SK-N-SH (cell line): ENCODE data around the gene PTGIS. TPM values are rescaled to one million over a fixed set of nuclear protein-coding genes. Genes with fewer than 3 reads are reported as not detected.

Source experiments
- CTCF ChIA-PET: fragments of 300-600, 350-600 bp; formaldehyde crosslinking; extraction: SDS; loops from one replicate; lab custom pipeline; 2021; lab: Yijun Ruan, JAX
- POLR2A ChIA-PET: fragments of 350-600 bp; sonication (Branson Sonifier 250); formaldehyde crosslinking; extraction: SDS; loops from one replicate; lab custom pipeline; 2020; ENCODE audit warnings: antibody characterized with exemption, inconsistent platforms; lab: Yijun Ruan, JAX
- DNase-seq: peaks from one replicate; pipeline ENCODE4 v3.0.0; 2012
- H2AFZ ChIP-seq: fragments of 200-600 bp; sonication (generic); 2 replicates; pipeline ENCODE4 v1.8.1; 2016; ENCODE audit warnings: antibody characterized with exemption, mild to moderate bottlenecking, low read depth
- H3F3A ChIP-seq: fragments of 200-600 bp; sonication (generic); replicated peaks from 2 replicates; pipeline ENCODE3; 2016; ENCODE audit warnings: antibody characterized with exemption, mild to moderate bottlenecking; ENCODE audit not compliant: insufficient read depth
- H3K27ac ChIP-seq, 2 experiments: fragments of 200-500 bp in 1 of 2; fragments of 200-600 bp in 1 of 2; sonication (Bioruptor generic) in 1 of 2; sonication (generic), shearing (Covaris generic) in 1 of 2; 2 replicates each; pipeline versions ENCODE4 v1.5.1 to v1.6.1; 2014 to 2016; ENCODE audit warnings: low read depth in 2 of 2, inconsistent platforms in 1 of 2, low read length in 1 of 2, mild to moderate bottlenecking in 1 of 2, mixed read lengths in 1 of 2
- H3K27me3 ChIP-seq: fragments of 200-600 bp; sonication (generic), shearing (Covaris generic); 2 replicates; pipeline ENCODE4 v1.6.1; 2016; ENCODE audit warnings: mixed run types; ENCODE audit not compliant: insufficient read depth
- H3K36me3 ChIP-seq, 2 experiments: fragments of 200-500 bp in 1 of 2; fragments of 200-600 bp in 1 of 2; sonication (Bioruptor generic) in 1 of 2; sonication (generic) in 1 of 2; replicated peaks in 1 of 2; 2 replicates each; pipeline versions ENCODE3 to v1.5.1; 2014 to 2016; ENCODE audit warnings: low read length in 1 of 2, mild to moderate bottlenecking in 1 of 2; ENCODE audit not compliant: insufficient read depth in 2 of 2, control insufficient read depth in 1 of 2
- H3K4me1 ChIP-seq, 2 experiments: fragments of 200-500 bp in 1 of 2; fragments of 200-600 bp in 1 of 2; sonication (Bioruptor generic) in 1 of 2; sonication (generic), shearing (Covaris generic) in 1 of 2; 2 replicates each; pipeline versions ENCODE4 v1.5.1 to v1.6.1; 2014 to 2016; ENCODE audit warnings: low read depth in 1 of 2, low read length in 1 of 2, mixed run types in 1 of 2; ENCODE audit not compliant: insufficient read depth in 2 of 2, control insufficient read depth in 1 of 2
- H3K4me2 ChIP-seq: fragments of 200-600 bp; sonication (generic), shearing (Covaris generic); 2 replicates; pipeline ENCODE4 v1.6.1; 2017; ENCODE audit warnings: mixed run types
- H3K4me3 ChIP-seq, 2 experiments: fragments of 200-500 bp in 1 of 2; fragments of 200-600 bp in 1 of 2; sonication (Bioruptor generic) in 1 of 2; sonication (generic), shearing (Covaris generic) in 1 of 2; 2 replicates each; pipeline versions ENCODE4 v1.5.1 to v1.8.1; 2014 to 2016; ENCODE audit warnings: low read depth in 2 of 2, inconsistent platforms in 1 of 2, low read length in 1 of 2, mild to moderate bottlenecking in 1 of 2, mixed read lengths in 1 of 2, moderate library complexity in 1 of 2
- H3K79me2 ChIP-seq: fragments of 200-600 bp; sonication (generic); 2 replicates; pipeline ENCODE4 v1.8.1; 2017; ENCODE audit warnings: mild to moderate bottlenecking; ENCODE audit not compliant: insufficient read depth
- H3K9ac ChIP-seq: fragments of 200-600 bp; sonication (generic); 2 replicates; pipeline ENCODE4 v1.6.1; 2017; ENCODE audit warnings: mixed run types
- H3K9me2 ChIP-seq: fragments of 200-600 bp; sonication (generic); 2 replicates; pipeline ENCODE4 v1.6.1; 2017; ENCODE audit warnings: mixed run types
- H3K9me3 ChIP-seq: fragments of 200-600 bp; sonication (generic); 2 replicates; pipeline ENCODE4 v1.6.1; 2017; ENCODE audit warnings: mixed run types, mild to moderate bottlenecking, moderate library complexity
- H4K20me1 ChIP-seq: fragments of 200-600 bp; sonication (generic); 2 replicates; pipeline ENCODE4 v1.6.1; 2017; ENCODE audit warnings: mild to moderate bottlenecking, mixed run types; ENCODE audit not compliant: insufficient read depth
- ELF1 ChIP-seq: IDR thresholded peaks from 2 replicates; pipeline ENCODE4 v1.4.0; 2012
- EP300 ChIP-seq, 2 experiments: IDR thresholded peaks; 2 replicates each; pipeline versions ENCODE4 v1.4.0 to v1.6.1; 2012; ENCODE audit warnings: borderline replicate concordance in 1 of 2, low read depth in 1 of 2, low read length in 1 of 2
- EZH2phosphoT487 ChIP-seq: fragments of 200-600 bp; sonication (generic); IDR thresholded peaks from 2 replicates; pipeline ENCODE4 v1.6.1; 2017; ENCODE audit warnings: low read depth, mixed run types, mild to moderate bottlenecking, antibody characterized with exemption, moderate library complexity, borderline replicate concordance
- FOXJ3 ChIP-seq: sonication (generic); formaldehyde crosslinking; IDR thresholded peaks from 2 replicates; pipeline ENCODE4 v1.5.1; 2020; ENCODE audit warnings: mild to moderate bottlenecking, missing genetic modification reagents
- FOXM1 ChIP-seq: IDR thresholded peaks from 2 replicates; pipeline ENCODE4 v1.4.0; 2012; ENCODE audit warnings: low read depth, mild to moderate bottlenecking
- JUND ChIP-seq: IDR thresholded peaks from 2 replicates; pipeline ENCODE4 v1.4.0; 2012
- MEF2A ChIP-seq: IDR thresholded peaks from 2 replicates; pipeline ENCODE4 v1.4.0; 2012; ENCODE audit warnings: low read depth, borderline replicate concordance
- PBX3 ChIP-seq: IDR thresholded peaks from 2 replicates; pipeline ENCODE4; 2012
- POLR2AphosphoS5 ChIP-seq: IDR thresholded peaks from 2 replicates; pipeline ENCODE4 v1.6.1; 2012; ENCODE audit warnings: low read depth, low read length
- RFX5 ChIP-seq: IDR thresholded peaks from 2 replicates; pipeline ENCODE4 v1.6.1; 2012; ENCODE audit warnings: mild to moderate bottlenecking, improper control_type of control experiment, low read length
- RXRA ChIP-seq: IDR thresholded peaks from 2 replicates; pipeline ENCODE4 v1.4.0; 2012; ENCODE audit warnings: low read depth, mild to moderate bottlenecking, borderline replicate concordance
- SIN3A ChIP-seq: IDR thresholded peaks from 2 replicates; pipeline ENCODE4 v1.6.1; 2012; ENCODE audit warnings: low read depth, mild to moderate bottlenecking, low read length, moderate library complexity, borderline replicate concordance
- SMC3 ChIP-seq: IDR thresholded peaks from 2 replicates; pipeline ENCODE4 v1.6.1; 2012; ENCODE audit warnings: low read depth, low read length, improper control_type of control experiment
- TAF1 ChIP-seq: IDR thresholded peaks from 2 replicates; pipeline ENCODE4 v1.6.1; 2012; ENCODE audit warnings: low read depth, mild to moderate bottlenecking, low read length, moderate library complexity, borderline replicate concordance
- TEAD4 ChIP-seq: IDR thresholded peaks from 2 replicates; pipeline ENCODE4 v1.4.0; 2012; ENCODE audit warnings: mild to moderate bottlenecking, borderline replicate concordance; ENCODE audit not compliant: insufficient read depth
- YY1 ChIP-seq: IDR thresholded peaks from 2 replicates; pipeline ENCODE4 v1.4.0; 2012; ENCODE audit warnings: low read depth, mild to moderate bottlenecking
- ZBTB33 ChIP-seq: IDR thresholded peaks from 2 replicates; pipeline ENCODE4 v1.4.0; 2012; ENCODE audit warnings: low read depth, borderline replicate concordance
- WGBS: methylation state at CpG from one replicate; pipeline ENCODE4 v1.1.6; 2017; ENCODE audit warnings: low lambda C conversion rate; 5-methylcytosine and 5-hydroxymethylcytosine counted together
- polyA plus RNA-seq, 3 experiments: library from polyadenylated mRNA; depleted of rRNA; stranded (reverse); fragments of >200 nt; gene quantifications; 2 replicates each; pipeline ENCODE4 v1.2.3, GENCODE V29; 2012
- TF ChIP-seq, protein P1 (sequence below): IDR thresholded peaks from 2 replicates; pipeline ENCODE4 v1.6.1; 2012; ENCODE audit warnings: mild to moderate bottlenecking, low read depth, low read length, moderate library complexity
- TF ChIP-seq, protein P2 (sequence below): IDR thresholded peaks from 2 replicates; pipeline ENCODE4 v1.4.0; 2012; ENCODE audit warnings: low read depth, borderline replicate concordance

PTGIS gene
- polyA plus RNA-seq, 1 of the 3 experiments (the other 2 are of a cell fraction): 1.0 TPM

GRCh38 chr20:49480236-49480635, 87.7 kb downstream of the PTGIS start:
- H3K9me2 ChIP-seq: no peaks in the 10 kb centered on the region
- H3K4me3 ChIP-seq: no peak overlapping the region
- WGBS: 75% methylated on average over 1 of the region's 3 CpGs
- CTCF ChIA-PET: interaction anchor here (2.3 to 7.5 kb wide), 3 partner anchors 16 to 148 kb away, joined by 5 to 141 read pairs (median 141); no protein-coding TSS in a partner anchor
- H3K4me1 ChIP-seq: peaks cover 0 to 13% of the 10 kb centered on the region in 2 experiments; a peak in 1 of 4 replicates
- H3K79me2 ChIP-seq: no peaks in the 10 kb centered on the region
- no peak for DNase-seq
- no peak for TF ChIP-seq TAF1
- no peak for TF ChIP-seq RFX5
- TF ChIP-seq EZH2phosphoT487: no peak
- no peak for TF ChIP-seq POLR2AphosphoS5
- TF ChIP-seq SMC3: no peak
- TF ChIP-seq ZBTB33: no peak
- no peak for TF ChIP-seq FOXM1
- TF ChIP-seq YY1: no peak
- TF ChIP-seq RXRA: no peak
- TF ChIP-seq, protein P1, sequence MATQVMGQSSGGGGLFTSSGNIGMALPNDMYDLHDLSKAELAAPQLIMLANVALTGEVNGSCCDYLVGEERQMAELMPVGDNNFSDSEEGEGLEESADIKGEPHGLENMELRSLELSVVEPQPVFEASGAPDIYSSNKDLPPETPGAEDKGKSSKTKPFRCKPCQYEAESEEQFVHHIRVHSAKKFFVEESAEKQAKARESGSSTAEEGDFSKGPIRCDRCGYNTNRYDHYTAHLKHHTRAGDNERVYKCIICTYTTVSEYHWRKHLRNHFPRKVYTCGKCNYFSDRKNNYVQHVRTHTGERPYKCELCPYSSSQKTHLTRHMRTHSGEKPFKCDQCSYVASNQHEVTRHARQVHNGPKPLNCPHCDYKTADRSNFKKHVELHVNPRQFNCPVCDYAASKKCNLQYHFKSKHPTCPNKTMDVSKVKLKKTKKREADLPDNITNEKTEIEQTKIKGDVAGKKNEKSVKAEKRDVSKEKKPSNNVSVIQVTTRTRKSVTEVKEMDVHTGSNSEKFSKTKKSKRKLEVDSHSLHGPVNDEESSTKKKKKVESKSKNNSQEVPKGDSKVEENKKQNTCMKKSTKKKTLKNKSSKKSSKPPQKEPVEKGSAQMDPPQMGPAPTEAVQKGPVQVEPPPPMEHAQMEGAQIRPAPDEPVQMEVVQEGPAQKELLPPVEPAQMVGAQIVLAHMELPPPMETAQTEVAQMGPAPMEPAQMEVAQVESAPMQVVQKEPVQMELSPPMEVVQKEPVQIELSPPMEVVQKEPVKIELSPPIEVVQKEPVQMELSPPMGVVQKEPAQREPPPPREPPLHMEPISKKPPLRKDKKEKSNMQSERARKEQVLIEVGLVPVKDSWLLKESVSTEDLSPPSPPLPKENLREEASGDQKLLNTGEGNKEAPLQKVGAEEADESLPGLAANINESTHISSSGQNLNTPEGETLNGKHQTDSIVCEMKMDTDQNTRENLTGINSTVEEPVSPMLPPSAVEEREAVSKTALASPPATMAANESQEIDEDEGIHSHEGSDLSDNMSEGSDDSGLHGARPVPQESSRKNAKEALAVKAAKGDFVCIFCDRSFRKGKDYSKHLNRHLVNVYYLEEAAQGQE: no peak
- TF ChIP-seq MEF2A: no peak
- TF ChIP-seq SIN3A: no peak
- TF ChIP-seq JUND: no peak
- TF ChIP-seq TEAD4: no peak
- TF ChIP-seq, protein P2, sequence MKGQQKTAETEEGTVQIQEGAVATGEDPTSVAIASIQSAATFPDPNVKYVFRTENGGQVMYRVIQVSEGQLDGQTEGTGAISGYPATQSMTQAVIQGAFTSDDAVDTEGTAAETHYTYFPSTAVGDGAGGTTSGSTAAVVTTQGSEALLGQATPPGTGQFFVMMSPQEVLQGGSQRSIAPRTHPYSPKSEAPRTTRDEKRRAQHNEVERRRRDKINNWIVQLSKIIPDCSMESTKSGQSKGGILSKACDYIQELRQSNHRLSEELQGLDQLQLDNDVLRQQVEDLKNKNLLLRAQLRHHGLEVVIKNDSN: no peak
- TF ChIP-seq FOXJ3 (CRISPR knock-in tag): no peak
- no peak for TF ChIP-seq PBX3
- no peak for TF ChIP-seq ELF1
- TF ChIP-seq EP300 (IDR thresholded peaks at IDR 0.05; ENCODE audit: borderline replicate concordance in 1 of 2, low read depth in 1 of 2, low read length in 1 of 2): no peak
- H3K36me3 ChIP-seq: no peaks in the 10 kb centered on the region
- H3K27ac ChIP-seq: no peak overlapping the region
- H4K20me1 ChIP-seq: no peaks in the 10 kb centered on the region
- POLR2A ChIA-PET: no interaction called here
- no peak overlapping the region for H2AFZ ChIP-seq
- H3K9ac ChIP-seq: no peak overlapping the region
- peaks cover 5% of the 10 kb centered on the region; the same call in 1 of the 2 replicates for H3K27me3 ChIP-seq
- no peak overlapping the region for H3K4me2 ChIP-seq
- no peaks in the 10 kb centered on the region for H3F3A ChIP-seq
- no peaks in the 10 kb centered on the region for H3K9me3 ChIP-seq
